NCI-H460 (cell line): Measurements from ENCODE around the gene DCC. TPM values are rescaled to one million over a fixed set of nuclear protein-coding genes. Genes with fewer than 3 reads are reported as not detected.

Experiments
- DNase-seq: peaks from one replicate; pipeline ENCODE4 v3.0.0-alpha.2; 2016; ENCODE audit warnings: low read depth; ENCODE audit errors: extremely low read depth
- total RNA-seq: library from RNA; depleted of rRNA; stranded (reverse); fragments of >200 nt; shearing (Covaris generic); gene quantifications from 2 replicates; pipeline ENCODE4 v1.2.3, GENCODE V29; 2014

DCC gene
- total RNA-seq, 1 experiment from 2014 or later: 0.05 TPM

DNA sequence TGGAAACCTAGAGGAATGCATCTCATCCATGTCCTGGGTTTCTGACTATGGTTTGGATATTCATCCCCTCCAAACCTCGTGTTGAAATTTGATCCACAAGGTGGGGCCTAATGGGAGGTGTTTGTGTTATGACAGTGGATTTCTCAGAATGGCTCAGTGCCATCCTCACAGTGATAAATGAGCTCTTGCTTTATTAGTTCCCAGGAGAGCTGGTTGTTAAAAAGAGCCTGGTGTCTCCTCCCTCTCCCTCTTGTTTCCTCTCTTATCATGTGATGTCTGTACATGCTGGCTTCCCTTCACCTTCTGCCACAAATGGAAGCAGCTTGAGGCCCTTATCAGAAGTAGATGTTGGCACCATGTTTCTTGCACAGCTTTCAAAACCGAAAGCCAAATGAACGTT, 424.3 kb downstream of the DCC start:
- no peak for DNase-seq

DNA sequence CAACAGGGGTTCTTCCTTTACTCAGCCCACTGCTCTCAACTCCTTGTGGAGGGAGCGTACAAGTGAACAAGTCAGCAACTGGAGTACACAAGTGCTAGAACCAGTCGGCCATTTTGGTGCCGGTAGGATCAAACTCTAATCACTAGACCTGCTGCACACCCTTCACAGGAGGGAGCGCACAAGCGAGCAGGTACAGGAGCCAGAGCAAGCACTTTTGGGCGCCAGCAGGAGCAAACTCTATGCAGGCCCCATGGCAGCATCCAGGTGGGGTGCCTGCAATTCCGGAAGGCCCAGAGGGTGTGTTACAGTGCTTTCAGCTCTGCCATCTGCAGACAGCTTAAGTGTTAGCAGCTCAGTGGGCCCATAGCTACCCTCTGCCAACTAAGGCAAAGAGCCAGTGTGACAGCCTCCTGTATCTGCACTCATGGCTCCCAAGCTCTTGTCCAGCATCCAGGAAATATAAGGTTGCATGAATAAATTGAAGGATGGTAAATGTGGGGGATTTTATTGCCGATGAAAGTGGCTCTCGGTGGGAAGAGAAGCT, 426.1 kb downstream of the DCC start:
- no peak for DNase-seq

DNA sequence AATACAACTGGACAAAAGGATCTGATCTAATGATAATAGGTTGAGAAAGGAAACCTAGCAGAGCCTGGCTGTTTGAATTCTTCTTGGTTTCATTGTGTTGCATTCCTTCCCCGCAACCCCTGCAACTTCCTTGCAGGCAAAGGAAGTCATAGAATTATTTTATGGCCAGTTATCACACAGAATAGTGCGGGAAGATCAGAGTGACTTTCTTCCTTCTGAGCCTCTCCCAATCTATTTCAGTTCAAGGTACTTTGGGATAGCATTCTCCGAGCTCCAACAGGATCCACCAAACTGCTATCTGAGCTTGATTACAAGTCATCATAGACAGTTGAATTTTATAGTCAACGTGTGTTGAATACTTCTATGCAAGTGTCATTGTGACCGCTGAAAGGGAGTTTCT, 441.1 kb downstream of the DCC start:
- no peak for DNase-seq

DNA sequence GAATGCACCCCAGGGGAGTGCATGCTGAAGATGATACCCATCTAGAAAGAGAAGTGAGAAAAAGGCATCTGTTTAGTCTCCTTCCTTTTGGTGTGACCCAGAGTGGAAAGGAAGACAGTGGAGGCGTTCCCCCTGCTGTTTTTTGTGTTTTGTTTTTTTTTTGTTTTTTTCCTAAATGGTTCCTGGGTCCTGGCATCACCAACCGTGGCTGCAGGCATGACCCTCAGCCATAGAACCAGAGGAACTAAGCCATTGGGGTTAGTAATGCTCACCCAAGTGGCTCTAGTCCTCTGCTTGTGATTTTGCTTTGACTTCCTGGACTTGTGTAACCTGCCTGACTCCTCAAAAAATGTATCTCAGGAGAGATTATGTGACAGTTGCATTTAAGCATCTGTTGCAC, 451.3 kb downstream of the DCC start:
- DNase-seq: no peak

DNA sequence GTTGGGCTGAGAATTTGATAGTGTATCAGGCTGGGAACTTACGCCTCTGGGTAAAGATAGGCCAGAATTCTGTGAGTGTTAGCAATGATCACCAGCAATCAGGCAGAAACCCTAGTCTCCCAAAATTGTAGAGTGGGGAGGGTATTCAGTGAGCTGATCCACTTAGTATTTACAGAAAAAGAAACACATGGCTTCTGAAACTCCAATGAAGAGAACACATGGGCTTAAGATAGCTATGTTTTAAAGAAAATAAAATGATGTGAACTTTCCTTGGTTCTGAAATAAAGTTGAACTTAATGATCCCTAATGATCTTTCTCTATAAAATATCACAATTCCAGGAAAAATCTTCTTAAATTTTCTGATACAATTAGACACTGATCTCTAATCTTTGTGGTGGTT, 472.8 kb downstream of the DCC start:
- DNase-seq: no peak

DNA sequence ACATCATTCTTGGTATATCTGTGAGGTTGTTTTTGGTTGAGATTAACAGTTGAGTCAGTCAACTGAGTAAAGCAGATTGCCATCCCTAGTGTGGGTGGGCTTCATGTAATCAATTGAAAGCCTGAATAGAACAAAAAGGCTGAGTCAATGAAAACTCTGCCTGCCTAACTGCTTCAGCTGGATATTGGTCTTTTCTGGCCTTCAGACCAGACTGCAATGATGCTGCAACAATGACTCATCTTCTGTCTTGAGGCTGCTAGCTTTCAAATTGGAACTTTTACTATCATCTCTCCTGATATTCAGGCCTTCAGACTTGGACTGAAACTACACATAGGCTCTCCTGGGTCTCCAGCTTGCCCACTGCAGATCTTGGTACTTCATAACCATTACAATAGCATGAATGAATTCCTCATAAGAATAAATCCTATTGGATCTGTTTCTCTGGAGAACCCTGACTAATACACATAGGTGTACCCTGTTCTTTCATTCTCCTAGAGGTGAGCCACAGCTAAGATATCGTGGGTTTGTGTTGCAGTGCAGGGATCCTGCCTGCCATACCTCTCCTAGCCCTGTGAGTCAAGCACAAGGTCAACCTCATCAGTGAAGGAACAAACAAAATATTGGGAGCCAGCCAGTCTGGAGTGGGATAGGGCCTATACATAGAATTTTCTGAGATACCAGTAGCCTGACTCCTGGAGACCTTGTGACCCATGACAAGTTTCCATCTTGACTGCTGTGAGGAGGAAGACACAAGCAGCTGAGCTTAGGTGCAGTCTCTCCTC, 473.8 kb downstream of the DCC start:
- DNase-seq: no peak

DNA sequence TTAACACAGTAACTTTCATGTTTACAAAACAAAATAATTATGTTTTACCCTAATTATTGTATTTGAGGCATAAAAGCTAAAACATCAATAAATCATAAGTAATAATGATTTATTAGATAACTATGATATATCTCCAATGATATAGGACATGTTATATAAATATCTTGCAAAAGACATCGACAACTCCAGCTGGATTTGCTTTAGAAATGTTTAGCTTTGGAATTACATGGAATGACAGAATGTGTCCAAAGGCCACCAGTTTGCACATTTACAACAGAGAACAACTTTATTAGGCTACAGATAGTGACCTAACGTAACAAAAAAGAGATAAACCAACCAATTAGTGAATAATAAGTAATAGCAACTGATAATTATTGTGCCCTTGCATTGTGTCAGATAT, 475.7 kb downstream of the DCC start:
- DNase-seq: no peak

DNA sequence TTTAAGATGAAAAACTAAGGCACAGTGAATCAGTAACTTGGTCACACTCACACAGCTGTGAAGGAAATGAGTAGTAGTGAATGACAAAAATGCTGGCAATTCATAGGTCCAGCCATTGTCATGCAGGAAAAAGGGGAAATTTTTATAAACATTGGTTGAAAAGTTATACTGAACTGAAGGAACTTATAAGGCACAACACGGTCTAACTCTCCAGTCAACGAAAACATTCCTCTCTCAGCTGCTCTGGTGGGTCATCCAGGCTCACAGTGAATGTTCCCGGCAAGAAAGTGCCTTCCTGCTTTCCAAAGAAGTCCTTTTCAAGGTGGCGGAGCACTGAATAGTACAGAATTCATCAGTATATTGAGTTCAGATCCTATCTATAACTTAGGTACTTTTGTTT, 476.1 kb downstream of the DCC start:
- DNase-seq: no peak

DNA sequence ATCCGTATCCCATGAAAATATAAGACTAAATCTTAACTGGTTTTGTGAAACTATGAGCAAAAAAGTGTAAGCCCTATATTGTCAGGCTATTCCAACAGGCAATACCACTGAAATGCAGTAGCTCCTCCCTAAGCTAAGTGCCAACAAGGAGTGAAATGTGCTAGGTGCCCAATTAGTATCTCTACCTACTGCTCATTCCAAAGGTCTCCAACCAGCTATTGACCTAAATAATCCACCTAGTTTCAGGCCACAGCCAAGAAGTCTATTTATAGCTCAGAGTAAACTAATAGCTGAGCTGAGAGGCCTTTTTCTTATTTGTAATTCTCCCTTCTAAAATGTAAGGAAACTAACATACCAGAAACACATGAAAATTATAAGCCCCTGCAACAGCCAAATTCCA, 482.2 kb downstream of the DCC start:
- DNase-seq: no peak

DNA sequence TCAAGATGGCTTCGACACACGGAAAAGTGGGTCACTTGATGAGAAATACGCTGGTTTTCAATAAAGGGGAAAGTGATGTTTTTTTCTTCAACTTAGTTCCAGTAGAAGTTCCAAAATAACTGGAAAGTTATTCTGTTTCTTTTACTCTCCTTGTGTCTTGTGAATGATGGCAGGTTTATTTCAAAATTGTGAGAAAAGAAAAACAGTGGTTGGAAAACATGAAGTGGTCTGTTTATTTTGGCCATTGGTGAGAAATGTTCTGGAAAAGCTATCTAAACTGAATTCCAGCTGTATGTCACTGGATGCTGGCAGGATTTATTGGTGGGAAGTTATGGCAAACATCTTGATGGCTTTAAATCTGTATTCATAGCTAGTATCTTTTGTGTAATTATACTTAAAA, 484.1 kb downstream of the DCC start:
- DNase-seq: no peak

DNA sequence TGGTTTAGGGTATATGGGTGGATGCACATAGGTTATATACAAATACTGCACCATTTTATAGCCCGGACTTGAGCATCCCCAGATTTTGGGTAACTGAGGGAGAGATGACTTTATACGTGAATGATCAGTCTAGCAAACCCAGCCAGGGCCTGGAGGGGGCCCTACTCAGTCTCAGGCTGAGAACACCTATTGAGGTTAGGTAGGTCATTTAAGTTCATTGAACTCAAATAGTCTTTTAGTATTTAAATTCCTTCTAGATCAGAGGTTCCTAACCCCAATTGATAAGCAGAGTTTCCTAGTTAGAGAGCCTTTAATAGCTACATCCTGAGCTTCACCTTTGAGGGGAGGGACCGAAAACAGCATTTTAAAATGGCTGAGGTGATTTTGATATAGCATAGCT, 487.0 kb downstream of the DCC start:
- DNase-seq: no peak

DNA sequence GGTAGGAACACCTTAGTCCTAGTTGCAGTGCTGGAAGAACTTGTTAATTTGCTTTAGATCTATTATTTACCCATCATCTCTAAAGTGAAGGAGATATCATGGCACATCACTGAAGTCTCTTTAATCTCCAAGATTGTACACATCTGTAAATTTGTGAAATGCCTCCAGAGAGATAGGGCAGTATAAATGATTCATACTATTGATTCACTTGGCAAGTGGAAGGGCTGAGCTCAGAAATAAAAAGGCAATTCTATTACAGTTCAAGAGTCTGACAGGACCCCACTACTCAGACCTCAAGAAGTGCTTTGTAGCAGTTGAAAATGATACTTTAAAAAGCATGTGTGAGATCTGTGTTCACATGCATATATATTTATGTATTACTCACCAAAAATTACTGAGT, 489.3 kb downstream of the DCC start:
- DNase-seq: no peak

DNA sequence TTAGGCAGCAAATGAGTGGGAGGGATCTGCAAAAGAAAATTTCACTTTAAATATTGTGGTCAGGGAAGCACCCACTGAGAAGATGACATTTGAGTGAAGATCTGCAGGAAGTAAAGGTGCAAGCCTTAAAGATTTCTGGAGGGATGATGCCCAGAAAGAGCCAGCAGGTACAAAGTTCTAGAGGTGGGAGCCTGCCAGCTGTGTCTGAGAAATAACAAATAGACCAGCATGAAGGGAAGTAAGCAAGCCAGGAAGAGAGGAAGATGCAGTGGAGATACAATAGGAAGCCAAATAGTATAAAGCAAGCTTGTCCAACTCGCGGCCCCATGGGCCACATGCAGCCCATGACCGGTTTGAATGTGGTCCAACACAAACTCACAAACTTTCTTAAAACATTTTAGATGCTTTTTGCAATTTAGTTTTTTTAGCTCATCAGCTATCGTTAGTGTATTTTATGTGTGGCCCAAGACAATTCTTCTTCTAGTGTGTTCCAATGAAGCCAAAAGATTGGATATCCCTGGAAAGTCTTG, 489.9 kb downstream of the DCC start:
- DNase-seq: no peak

DNA sequence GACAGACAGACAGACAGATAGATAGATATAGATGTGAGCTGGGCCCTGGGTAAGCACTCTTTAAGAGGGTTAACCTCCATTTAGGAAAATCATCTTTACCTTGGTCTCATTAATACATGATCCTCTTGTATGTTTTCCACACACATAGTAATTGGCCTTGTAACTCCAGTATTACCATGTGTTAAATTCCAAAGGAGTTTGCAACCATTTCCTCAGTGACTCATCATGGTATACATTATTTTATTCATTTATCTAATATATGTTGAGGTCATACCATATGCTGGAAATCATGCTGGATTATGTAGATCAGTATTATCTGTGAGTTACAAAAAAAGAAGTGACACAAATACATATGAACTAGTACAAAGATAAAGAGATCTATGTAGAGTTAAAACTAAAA, 504.3 kb downstream of the DCC start:
- DNase-seq: no peak

DNA sequence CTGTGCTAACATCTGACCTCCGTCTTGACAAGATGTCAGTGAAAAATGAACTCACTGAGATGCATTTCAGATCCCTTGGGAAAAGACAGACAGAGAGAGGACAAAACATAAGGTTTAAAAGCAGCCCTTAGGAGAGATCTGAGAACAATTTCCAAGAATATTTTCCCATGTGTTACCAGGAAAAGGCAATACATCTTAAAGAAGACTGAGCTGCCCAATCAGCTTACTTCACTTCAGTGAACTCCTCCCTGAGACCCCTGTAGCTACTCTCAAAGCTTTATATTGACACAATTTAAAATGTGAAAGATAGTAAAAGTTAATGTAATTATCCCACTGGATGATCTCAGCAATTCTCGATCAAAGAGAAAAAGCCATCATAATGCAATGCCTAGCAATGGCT, 505.0 kb downstream of the DCC start:
- DNase-seq: no peak

DNA sequence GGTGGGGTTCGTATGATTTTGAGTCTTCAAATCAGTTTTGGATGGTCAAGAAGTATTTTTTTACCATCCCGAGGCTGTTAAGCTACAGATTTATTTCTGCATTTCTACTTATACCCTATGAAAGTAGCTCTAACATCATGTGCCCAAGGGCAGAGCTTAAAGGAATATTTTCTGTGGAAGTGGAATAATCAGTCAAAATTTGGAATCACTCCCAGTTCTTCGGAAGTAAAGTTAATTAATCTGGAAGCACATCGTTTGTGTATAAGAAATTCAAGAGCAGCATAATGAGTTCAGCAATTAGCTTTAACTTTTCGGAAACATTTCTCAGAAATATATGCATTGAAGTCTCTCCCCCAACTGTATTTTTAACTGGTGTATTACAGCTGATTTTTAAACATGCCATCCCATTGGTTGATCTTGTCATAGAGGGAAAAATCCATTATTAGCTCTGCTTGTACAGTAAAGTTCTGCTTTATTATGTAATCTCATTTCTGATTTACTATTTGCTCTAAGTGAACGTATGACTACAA, 510.1 kb downstream of the DCC start:
- no peak for DNase-seq

DNA sequence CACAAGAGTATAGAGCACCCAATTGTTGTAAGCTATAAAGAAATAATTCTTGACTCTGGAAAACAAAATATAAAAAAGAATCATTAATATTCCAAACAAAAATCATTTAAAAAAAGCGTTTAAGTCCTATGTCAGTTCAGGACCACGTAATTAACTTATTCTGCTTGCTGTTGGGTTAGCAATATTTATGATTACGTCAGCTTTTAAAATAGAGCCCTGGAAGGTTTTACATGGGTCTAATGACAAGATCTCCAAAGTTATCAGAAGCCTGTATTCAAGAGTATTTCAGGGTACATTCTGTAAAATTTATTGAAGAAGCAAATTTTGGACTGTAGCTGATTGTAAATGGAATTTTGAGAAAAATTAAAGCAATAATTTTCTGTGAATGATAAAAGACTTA, 521.6 kb downstream of the DCC start:
- no peak for DNase-seq

DNA sequence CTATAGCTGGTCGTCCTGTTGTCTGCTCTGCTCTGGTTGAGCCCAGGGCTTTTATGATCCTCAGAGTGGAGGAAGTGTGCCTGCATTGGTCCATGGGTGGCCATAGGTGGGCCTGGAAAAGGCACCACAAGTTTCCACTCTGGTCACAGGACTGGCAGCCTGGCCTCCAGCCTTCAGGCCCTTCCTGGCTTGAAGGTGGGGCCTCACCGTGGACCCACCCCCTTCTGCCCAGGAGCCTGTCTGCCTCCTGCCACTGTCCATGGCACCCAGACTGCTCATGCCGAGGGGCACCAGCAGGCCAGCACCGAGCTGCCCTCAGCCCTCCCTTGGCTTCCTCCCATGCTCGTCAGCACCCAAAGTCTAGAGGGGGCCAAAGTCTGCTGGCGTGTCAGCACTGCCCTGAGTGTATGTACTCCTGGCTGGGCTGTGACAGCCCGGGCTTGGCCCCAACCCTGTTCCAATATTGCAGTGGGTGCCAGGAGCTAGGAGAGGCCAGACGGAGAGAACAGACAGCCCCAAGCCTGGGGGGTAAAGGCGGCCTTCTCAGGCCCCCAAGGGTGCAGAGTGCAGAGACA, 529.4 kb downstream of the DCC start:
- DNase-seq: no peak

DNA sequence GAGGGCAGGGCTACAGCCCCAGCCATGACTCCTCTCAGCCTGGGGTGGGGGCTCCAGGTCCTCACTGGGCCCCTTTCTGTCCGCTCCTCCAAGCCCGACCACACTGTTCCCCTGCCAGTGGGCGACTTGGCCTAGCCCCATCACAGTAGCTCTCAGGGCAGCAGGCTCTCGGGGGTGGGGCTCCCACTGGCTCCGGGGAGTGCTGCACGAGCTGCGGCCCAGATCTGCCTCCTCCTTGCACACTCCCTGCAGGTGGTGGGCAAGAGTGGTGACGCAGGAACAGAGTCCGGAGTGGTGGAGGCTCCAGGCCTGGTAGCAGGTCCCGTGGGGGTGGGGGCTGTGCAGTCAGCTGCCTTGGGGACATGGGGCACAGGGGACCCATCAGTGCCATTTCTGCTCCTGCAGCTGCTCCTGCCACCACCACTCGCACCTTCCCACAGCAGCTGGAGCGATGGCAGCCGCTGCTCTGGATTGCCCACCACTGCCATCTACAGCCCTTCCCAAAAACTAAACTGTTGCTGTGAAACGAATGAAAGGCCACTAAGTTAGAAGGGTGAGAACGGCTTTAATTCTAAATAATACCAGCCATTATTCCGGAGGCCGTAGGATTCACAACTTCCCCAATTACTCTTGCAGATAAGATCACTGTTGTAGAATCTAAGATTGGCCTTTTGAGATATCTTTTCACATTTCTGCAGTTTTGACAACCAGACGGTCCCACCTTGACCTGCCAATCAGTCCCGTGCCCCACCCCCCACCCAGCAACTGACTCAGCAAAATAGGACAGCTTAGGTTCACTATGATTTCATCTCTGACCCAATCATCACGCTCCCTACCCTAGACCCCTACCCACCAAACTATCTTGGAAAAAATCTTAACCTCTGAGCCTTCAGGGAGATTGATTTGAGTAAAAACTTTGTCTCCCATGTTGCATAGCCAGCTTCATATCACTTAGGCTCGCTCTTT, 530.2 kb downstream of the DCC start:
- DNase-seq: no peak

DNA sequence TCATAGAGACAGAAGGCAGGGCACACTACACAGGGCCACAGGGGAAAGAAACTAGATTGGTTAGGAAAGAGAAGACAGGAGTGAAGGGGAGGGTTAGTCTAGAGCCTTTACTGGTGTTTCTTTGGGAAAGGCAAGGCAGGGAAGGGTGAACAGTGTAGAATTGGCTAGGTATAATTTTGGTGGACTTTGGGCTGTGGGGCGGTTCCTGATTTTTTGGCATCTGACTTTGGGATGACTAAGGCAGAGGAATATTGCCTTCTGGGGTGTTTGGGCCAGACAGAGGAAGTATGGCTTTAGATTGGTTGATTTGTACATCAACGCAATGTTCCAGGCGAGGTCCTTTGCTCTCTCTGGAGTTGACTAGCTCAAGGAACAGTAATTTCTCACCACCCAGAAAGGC, 534.8 kb downstream of the DCC start:
- no peak for DNase-seq

DNA sequence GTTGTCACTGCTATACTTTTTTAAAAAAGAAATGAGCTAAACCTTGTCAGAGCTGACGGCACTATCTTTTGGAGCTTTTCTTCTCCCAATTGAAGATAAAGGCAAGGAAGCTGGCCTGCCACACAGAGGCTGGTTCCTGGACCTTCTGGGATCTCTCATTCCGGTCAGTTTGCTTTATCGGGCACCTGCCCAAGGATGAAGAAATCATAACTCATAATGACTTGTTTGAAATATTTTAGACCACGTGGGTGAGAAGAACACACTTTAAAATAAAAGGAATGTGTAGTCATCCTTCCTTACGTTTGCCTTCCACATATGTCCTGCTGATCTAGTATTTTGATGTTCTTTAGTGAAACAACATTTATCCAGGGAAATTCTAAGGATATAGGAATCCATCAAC, 535.7 kb downstream of the DCC start:
- DNase-seq: no peak
